ENCODE results near the gene SNX9. TPM values are rescaled to one million over a fixed set of nuclear protein-coding genes. Genes with fewer than 3 reads are reported as not detected.

The SNX9 gene
- total and polyA plus RNA-seq, 2 donors (not counting 1 experiment from before 2014, with no cell fraction given) = 56.8 to 117 TPM

GRCh38 chr6:157955675-157956074 lies 132.6 kb downstream of the SNX9 start:
- H3K4me1 ChIP-seq (ENCODE audit: control insufficient read depth, extremely low read depth, insufficient read depth, low read length) = no peaks in the 10 kb centered on the region
- no peak overlapping the region for H3K4me3 ChIP-seq (replicated peaks in 1 of 4; ENCODE audit: control extremely low read depth in 1 of 4, insufficient read depth in 1 of 4, low read depth in 3 of 4, low read length in 4 of 4)
- no peak overlapping the region for H2AFZ ChIP-seq (ENCODE audit: low read length)
- H3K9me3 ChIP-seq (ENCODE audit: control insufficient read depth, insufficient read depth, low read depth, low read length) = no peaks in the 10 kb centered on the region
- H3K36me3 ChIP-seq (ENCODE audit: control insufficient read depth, insufficient read depth, low read length) = no peaks in the 10 kb centered on the region
- no peak for DNase-seq (ENCODE audit: low read depth in 2 of 2)
- H3K27me3 ChIP-seq (ENCODE audit: control insufficient read depth, insufficient read depth, low read length) = no peaks in the 10 kb centered on the region
- H3K4me2 ChIP-seq (ENCODE audit: extremely low read depth, insufficient read depth, low read length) = no peak overlapping the region
- no peaks in the 10 kb centered on the region for H3K79me2 ChIP-seq (ENCODE audit: control insufficient read depth, insufficient read depth, low read length)
- no peak overlapping the region for H3K9ac ChIP-seq (ENCODE audit: insufficient read depth, low read length)
- no peaks in the 10 kb centered on the region for H4K20me1 ChIP-seq (ENCODE audit: control insufficient read depth, extremely low read depth, insufficient read depth, low read length)
- TF ChIP-seq CTCF (conservative IDR thresholded peaks at IDR 0.05 in 1 of 2, IDR thresholded peaks at IDR 0.05 in 1 of 2; ENCODE audit: low read depth in 1 of 2, low read length in 2 of 2) (no peak), EZH2 (IDR thresholded peaks at IDR 0.05; ENCODE audit: low read length, missing control alignments) (no peak)
- no peak overlapping the region for H3K27ac ChIP-seq (ENCODE audit: insufficient read depth, low read length)

GRCh38 chr6:157956171-157956730 lies 133.2 kb downstream of the SNX9 start:
- Histone ChIP-seq H3K79me2 (ENCODE audit: control insufficient read depth, insufficient read depth, low read length) (no peaks in the 10 kb centered on the region), H3K27ac (ENCODE audit: insufficient read depth, low read length) (no peak overlapping the region), H3K9me3 (ENCODE audit: control insufficient read depth, insufficient read depth, low read depth, low read length) (no peaks in the 10 kb centered on the region), H3K4me2 (ENCODE audit: extremely low read depth, insufficient read depth, low read length) (no peak overlapping the region), H3K27me3 (ENCODE audit: control insufficient read depth, insufficient read depth, low read length) (no peaks in the 10 kb centered on the region), H3K9ac (ENCODE audit: insufficient read depth, low read length) (no peak overlapping the region), H3K4me1 (ENCODE audit: control insufficient read depth, extremely low read depth, insufficient read depth, low read length) (no peaks in the 10 kb centered on the region), H4K20me1 (ENCODE audit: control insufficient read depth, extremely low read depth, insufficient read depth, low read length) (no peaks in the 10 kb centered on the region), H2AFZ (ENCODE audit: low read length) (no peak overlapping the region), H3K36me3 (ENCODE audit: control insufficient read depth, insufficient read depth, low read length) (no peaks in the 10 kb centered on the region), H3K4me3 (replicated peaks in 1 of 4; ENCODE audit: control extremely low read depth in 1 of 4, insufficient read depth in 1 of 4, low read depth in 3 of 4, low read length in 4 of 4) (no peak overlapping the region)
- TF ChIP-seq CTCF (conservative IDR thresholded peaks at IDR 0.05 in 1 of 2, IDR thresholded peaks at IDR 0.05 in 1 of 2; ENCODE audit: low read depth in 1 of 2, low read length in 2 of 2) (no peak), EZH2 (IDR thresholded peaks at IDR 0.05; ENCODE audit: low read length, missing control alignments) (no peak)
- DNase-seq (ENCODE audit: low read depth in 2 of 2) = no peak

GRCh38 chr6:157959451-157960227 lies 136.6 kb downstream of the SNX9 start:
- Histone ChIP-seq H3K9me3 (ENCODE audit: control insufficient read depth, insufficient read depth, low read depth, low read length) (no peaks in the 10 kb centered on the region), H3K79me2 (ENCODE audit: control insufficient read depth, insufficient read depth, low read length) (no peaks in the 10 kb centered on the region), H2AFZ (ENCODE audit: low read length) (no peak overlapping the region), H3K36me3 (ENCODE audit: control insufficient read depth, insufficient read depth, low read length) (no peaks in the 10 kb centered on the region), H3K4me3 (replicated peaks in 1 of 4; ENCODE audit: control extremely low read depth in 1 of 4, insufficient read depth in 1 of 4, low read depth in 3 of 4, low read length in 4 of 4) (no peak overlapping the region), H3K4me1 (ENCODE audit: control insufficient read depth, extremely low read depth, insufficient read depth, low read length) (peaks cover 10% of the 10 kb centered on the region), H4K20me1 (ENCODE audit: control insufficient read depth, extremely low read depth, insufficient read depth, low read length) (no peaks in the 10 kb centered on the region), H3K27ac (ENCODE audit: insufficient read depth, low read length) (no peak overlapping the region), H3K4me2 (ENCODE audit: extremely low read depth, insufficient read depth, low read length) (no peak overlapping the region), H3K9ac (ENCODE audit: insufficient read depth, low read length) (no peak overlapping the region), H3K27me3 (ENCODE audit: control insufficient read depth, insufficient read depth, low read length) (no peaks in the 10 kb centered on the region)
- TF ChIP-seq EZH2 (IDR thresholded peaks at IDR 0.05; ENCODE audit: low read length, missing control alignments) (no peak), CTCF (conservative IDR thresholded peaks at IDR 0.05 in 1 of 2, IDR thresholded peaks at IDR 0.05 in 1 of 2; ENCODE audit: low read depth in 1 of 2, low read length in 2 of 2) (no peak)
- no peak for DNase-seq (ENCODE audit: low read depth in 2 of 2)

All from fibroblast of lung (primary cell).